Mesothelial cell of epicardium (in vitro differentiated cells): ENCODE measurements around the gene CENPO. TPM values are rescaled to one million over a fixed set of nuclear protein-coding genes. Genes with fewer than 3 reads are reported as not detected.

Experiments used
- DNase-seq, 2 experiments: peaks; one replicate each; pipeline ENCODE4 v3.0.0; 2021; ENCODE audit warnings: low spot score in 2 of 2; ENCODE audit not compliant: unreplicated experiment in 2 of 2
- H3K27ac Mint-ChIP-seq: 2 replicates; pipeline ENCODE4 v1.8.0; 2021; ENCODE audit warnings: mixed read lengths
- H3K27me3 Mint-ChIP-seq: 2 replicates; pipeline ENCODE4 v1.8.0; 2021; ENCODE audit warnings: low read depth, mixed read lengths
- H3K36me3 Mint-ChIP-seq: 2 replicates; pipeline ENCODE4 v1.8.0; 2021; ENCODE audit warnings: mixed read lengths
- H3K4me1 Mint-ChIP-seq: 2 replicates; pipeline ENCODE4 v1.8.0; 2021; ENCODE audit warnings: mixed read lengths
- H3K4me3 Mint-ChIP-seq: 2 replicates; pipeline ENCODE4 v1.8.0; 2021; ENCODE audit warnings: mild to moderate bottlenecking, moderate library complexity, mixed read lengths
- H3K9me3 Mint-ChIP-seq: 2 replicates; pipeline ENCODE4 v1.8.0; 2021; ENCODE audit warnings: mixed read lengths
- total RNA-seq: library from RNA; stranded (reverse); gene quantifications from 3 replicates; pipeline ENCODE4 v1.2.1, GENCODE V29; 2021
- TF ChIP-seq, protein P1 (sequence below): fragments of 200-600 bp; sonication (generic); IDR thresholded peaks from one replicate; pipeline ENCODE4 v1.5.0; 2021; ENCODE audit warnings: antibody characterized with exemption; ENCODE audit not compliant: unreplicated experiment

CENPO gene
- total RNA-seq, 1 donor from 2014 or later, result 18.8 TPM

GRCh38 chr2:24824071-24824588, 30.9 kb downstream of the CENPO start:
- H3K9me3 Mint-ChIP-seq, result no peaks in the 10 kb centered on the region
- no peaks in the 10 kb centered on the region for H3K27me3 Mint-ChIP-seq
- H3K4me3 Mint-ChIP-seq, result no peak overlapping the region
- H3K27ac Mint-ChIP-seq, result no peak overlapping the region
- H3K36me3 Mint-ChIP-seq, result peaks cover 18% of the 10 kb centered on the region
- H3K4me1 Mint-ChIP-seq, result peaks cover 3% of the 10 kb centered on the region
- TF ChIP-seq, protein P1, sequence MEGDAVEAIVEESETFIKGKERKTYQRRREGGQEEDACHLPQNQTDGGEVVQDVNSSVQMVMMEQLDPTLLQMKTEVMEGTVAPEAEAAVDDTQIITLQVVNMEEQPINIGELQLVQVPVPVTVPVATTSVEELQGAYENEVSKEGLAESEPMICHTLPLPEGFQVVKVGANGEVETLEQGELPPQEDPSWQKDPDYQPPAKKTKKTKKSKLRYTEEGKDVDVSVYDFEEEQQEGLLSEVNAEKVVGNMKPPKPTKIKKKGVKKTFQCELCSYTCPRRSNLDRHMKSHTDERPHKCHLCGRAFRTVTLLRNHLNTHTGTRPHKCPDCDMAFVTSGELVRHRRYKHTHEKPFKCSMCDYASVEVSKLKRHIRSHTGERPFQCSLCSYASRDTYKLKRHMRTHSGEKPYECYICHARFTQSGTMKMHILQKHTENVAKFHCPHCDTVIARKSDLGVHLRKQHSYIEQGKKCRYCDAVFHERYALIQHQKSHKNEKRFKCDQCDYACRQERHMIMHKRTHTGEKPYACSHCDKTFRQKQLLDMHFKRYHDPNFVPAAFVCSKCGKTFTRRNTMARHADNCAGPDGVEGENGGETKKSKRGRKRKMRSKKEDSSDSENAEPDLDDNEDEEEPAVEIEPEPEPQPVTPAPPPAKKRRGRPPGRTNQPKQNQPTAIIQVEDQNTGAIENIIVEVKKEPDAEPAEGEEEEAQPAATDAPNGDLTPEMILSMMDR, result no peak
- DNase-seq, result peak in 1 of 2 experiments; percentile 31

DNA sequence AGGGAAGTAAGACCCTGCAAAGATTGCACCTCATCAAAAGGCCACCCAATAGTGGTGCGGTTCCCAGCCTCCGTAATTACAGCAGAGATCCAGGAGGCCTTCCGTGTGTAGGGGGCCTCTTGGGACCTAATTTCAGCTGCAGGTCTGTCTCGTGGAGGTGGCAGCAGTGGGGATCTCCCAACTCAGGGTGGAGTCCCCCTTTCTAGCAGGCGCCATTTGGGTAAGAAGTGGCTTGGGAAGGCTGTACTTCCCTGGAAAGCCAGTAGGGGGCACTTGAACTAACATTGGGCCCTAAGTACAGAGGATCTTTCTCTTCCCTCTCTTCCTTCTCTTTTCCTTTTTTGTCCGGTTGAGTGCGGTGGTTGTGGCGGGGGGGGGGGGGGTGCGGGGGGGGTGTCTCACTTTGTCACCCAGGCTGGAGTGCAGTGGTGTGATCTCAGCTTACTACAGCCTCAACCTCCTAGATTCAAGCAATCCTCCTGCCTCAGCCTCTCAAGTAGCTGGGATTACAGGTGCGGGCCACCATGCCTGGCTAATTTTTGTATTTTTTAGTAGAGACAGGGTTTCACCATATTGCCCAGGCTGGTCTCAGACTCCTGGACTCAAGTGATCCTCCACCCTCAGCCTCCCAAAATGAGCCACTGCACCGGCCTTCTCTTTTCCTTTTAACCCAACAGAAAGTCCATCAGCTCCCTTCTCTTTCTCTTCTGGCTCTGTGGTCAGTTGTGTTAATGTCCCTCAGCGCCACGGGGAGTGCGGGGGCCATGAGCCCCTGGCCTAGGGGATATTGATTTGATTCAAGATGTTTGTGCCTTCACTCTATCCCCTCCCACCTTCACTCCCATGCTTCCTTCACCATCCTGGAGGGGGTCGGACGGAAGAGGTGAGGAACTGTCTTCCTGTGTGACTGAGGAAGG, 32.0 kb downstream of the CENPO start:
- H3K27me3 Mint-ChIP-seq, result no peaks in the 10 kb centered on the region
- peaks cover 12% of the 10 kb centered on the region for H3K36me3 Mint-ChIP-seq
- H3K4me3 Mint-ChIP-seq, result no peak overlapping the region
- TF ChIP-seq, protein P1, result peak; percentile 50
- peaks cover 3% of the 10 kb centered on the region for H3K4me1 Mint-ChIP-seq
- no peak overlapping the region for H3K27ac Mint-ChIP-seq
- DNase-seq, result peak in 1 of 2 experiments; percentile 22
- no peaks in the 10 kb centered on the region for H3K9me3 Mint-ChIP-seq

GRCh38 chr2:24825883-24826772, 32.9 kb downstream of the CENPO start:
- H3K4me1 Mint-ChIP-seq, result peaks cover 3% of the 10 kb centered on the region
- peaks cover 9% of the 10 kb centered on the region for H3K36me3 Mint-ChIP-seq
- TF ChIP-seq, protein P1, result no peak
- no peaks in the 10 kb centered on the region for H3K27me3 Mint-ChIP-seq
- H3K4me3 Mint-ChIP-seq, result no peak overlapping the region
- DNase-seq, result peak in 1 of 2 experiments; percentile 36
- H3K9me3 Mint-ChIP-seq, result no peaks in the 10 kb centered on the region
- H3K27ac Mint-ChIP-seq, result no peak overlapping the region

GRCh38 chr2:24826773-24827145, 33.5 kb downstream of the CENPO start:
- no peaks in the 10 kb centered on the region for H3K27me3 Mint-ChIP-seq
- no peaks in the 10 kb centered on the region for H3K9me3 Mint-ChIP-seq
- no peak overlapping the region for H3K27ac Mint-ChIP-seq
- peaks cover 7% of the 10 kb centered on the region for H3K36me3 Mint-ChIP-seq
- H3K4me1 Mint-ChIP-seq, result peaks cover 3% of the 10 kb centered on the region
- TF ChIP-seq, protein P1, result no peak
- H3K4me3 Mint-ChIP-seq, result no peak overlapping the region
- DNase-seq, result no peak

DNA sequence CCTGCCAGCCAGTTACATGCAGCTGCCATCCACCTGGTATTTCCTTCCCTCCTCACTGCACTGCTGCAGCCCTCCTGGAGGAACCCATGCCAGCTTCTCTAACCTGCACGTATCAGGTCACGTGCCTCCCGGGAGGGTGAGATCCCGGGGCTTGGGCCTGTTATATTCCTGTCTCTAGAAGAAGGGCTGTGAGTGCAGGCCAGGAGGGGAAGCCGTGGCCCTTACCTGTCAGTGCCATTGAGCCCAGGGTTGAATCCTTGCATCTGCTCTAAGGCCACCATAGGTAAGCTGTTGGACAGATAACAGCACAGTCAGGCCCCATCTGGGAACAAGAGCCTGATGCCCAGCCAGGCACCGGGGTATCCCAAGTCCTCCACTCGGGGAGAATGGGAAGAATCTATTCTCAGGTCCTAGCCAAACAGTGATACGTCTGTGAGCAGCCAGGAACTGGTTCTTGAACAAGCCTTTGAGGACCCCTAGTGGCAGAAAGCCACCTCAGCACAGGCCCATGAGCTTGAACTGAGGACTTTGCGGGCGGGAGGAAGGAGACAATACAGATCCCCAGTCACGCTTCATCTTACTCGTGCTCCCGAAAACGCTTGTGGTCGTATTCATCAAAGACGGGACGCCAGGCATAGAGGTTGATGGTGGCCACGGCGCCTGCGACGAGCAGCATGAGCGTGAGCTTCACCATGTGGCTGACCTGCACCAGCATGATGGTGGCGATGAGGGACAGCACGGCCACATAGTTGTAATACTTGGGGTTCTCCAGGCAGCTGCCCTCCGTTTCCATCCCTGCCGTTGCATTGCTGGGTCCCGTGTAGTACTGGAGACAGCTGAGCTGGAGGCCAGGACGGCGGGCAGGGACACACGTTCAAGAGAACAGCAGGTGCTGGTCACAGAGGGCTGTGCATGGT, 34.4 kb downstream of the CENPO start:
- TF ChIP-seq, protein P1, result peak; percentile 88
- Mint-ChIP-seq H3K27me3 (no peaks in the 10 kb centered on the region), H3K4me1 (peaks cover 3% of the 10 kb centered on the region), H3K9me3 (no peaks in the 10 kb centered on the region), H3K27ac (no peak overlapping the region), H3K4me3 (no peak overlapping the region), H3K36me3 (peaks cover 7% of the 10 kb centered on the region)
- DNase-seq, result peak in 1 of 2 experiments; percentile 76
